GM18520 (cell line): ENCODE data around the gene ANKRD13B.
"Not testable (repeated sequence)": the region's sequence is repeated elsewhere in the genome, so short reads cannot be mapped to it uniquely, and the experiment has no call there.

ENCODE experiments used
- ATAC-seq: cut with Tn5 transposase; IDR thresholded peaks from one replicate; pipeline ENCODE4 v1.9.1; 2021; ENCODE audit not compliant: unreplicated experiment

ANKRD13B gene

GRCh38 chr17:29640981-29641642, 48.2 kb downstream of the ANKRD13B start:
- ATAC-seq: no peak

DNA sequence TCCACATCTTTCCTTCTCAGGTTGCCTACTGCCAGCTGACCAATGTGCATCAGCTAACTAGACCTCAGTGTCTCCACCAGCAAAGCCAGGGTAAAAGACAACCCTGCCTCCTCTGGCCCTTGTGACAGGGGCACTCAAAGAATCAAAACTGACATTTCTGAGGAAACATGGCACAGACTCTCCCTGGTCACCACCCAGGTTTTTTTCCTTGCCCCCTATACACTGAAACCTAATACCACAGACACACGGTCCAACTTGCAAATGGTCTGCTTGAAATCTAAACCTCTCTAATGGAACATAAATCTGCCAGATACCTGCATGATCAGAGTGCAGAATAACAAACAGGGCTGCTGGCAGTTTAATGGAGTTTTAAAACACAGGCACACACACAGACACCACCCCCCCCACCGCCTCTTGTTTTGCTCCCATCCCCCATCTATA, 49.3 kb downstream of the ANKRD13B start:
- no peak for ATAC-seq

GRCh38 chr17:29643817-29644160, 50.9 kb downstream of the ANKRD13B start:
- ATAC-seq: no peak

GRCh38 chr17:29645515-29646051, 52.7 kb downstream of the ANKRD13B start:
- no peak for ATAC-seq

GRCh38 chr17:29648005-29648404, 55.1 kb downstream of the ANKRD13B start:
- ATAC-seq: no peak

DNA sequence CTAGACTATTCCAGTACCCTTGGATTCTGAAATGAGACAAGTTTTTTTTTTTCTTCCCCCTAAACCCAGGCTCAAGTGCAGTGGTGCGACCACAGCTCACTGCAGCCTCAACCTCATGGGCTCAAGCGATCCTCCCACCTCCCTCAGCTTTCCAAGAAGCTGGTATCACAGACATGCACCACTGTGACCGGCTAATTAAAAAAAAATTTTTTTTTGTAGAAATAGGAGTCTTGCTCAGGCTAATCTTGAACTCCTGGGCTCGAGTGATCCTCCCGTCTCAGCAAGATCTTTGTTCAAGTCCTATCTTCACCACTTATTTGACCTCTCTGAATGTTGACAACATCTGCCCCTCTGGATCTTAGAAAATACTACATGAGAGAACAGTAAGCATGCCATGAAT, 56.4 kb downstream of the ANKRD13B start:
- ATAC-seq: no peak

DNA sequence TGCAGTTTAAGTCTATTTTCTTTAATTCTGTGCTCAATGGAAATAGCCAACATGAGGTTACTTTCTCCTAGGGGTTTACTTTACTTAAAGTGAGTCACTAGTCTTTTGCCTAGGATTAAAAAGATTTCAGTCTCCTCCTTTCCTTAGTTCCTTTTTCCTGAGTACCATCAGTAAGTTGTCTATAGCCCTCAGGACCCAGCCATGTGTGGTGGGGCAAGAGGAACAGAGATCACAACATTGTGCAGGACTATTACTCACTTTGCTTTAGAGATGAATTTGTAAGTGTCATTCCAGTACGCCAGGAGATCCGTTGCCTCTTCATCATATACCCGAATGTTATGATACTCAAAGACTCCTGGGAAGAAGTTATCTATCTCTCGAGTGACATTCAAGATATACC, 57.5 kb downstream of the ANKRD13B start:
- no peak for ATAC-seq

GRCh38 chr17:29651913-29652312, 59.0 kb downstream of the ANKRD13B start:
- ATAC-seq: not testable (repeated sequence)

DNA sequence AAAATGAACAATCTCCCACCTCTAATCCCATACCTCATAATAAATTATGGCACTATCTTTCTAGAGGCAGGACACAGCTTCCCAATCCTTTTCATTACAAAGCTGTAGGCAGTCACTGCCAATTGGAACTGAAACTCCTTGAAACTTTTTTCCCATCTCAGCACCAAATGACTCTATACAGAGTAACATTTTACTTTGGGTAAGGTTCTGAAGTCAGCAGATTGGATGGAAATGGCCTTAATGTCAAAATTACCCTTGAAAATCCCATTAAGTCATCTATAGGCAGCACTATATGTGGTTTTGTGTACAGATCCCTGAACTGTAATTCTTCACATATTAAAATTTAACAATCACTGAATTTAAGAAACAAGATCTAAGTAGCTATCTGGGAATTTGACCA, 60.0 kb downstream of the ANKRD13B start:
- no peak for ATAC-seq

- no peak for ATAC-seq
Observed at GRCh38 chr17:29653995-29654714, 61.2 kb downstream of the ANKRD13B start.

DNA sequence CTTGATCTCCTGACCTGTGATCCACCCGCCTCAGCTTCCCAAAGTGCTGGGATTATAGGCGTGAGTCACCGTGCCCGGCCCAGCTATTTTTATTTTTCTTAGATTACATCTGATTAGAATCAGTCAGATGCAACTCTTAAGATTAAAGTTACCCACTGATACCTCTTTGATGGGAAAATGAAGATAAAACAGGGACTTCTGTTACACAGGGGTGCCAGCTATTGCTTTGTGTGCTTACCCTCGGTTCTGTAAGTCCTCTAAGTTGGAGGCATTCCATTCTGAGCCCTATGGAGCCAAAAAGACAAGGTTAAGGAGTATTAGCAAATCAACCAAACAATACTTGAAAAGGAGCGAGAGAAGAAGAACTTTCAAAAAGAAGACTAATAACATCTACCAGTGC, 62.4 kb downstream of the ANKRD13B start:
- no peak for ATAC-seq

DNA sequence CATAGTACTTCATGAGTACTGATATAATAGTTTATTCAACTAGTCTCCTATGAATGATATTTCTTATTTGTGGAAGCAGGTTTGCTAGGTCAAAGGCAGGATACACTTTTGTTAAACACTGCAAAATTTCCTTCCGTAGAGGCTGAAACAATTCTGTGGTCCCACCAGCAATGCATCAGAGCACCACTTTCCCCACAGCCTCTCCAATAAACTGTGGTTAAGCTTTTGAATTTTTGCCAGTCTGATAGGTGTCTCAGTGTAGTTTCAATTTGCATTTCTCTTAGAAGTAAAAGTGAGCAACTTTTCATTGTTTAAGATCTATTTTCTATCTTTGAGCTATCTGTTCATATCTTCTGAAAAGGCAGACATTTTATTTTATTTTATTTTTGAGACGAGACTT, 66.2 kb downstream of the ANKRD13B start:
- no peak for ATAC-seq

- ATAC-seq: no peak
Observed at GRCh38 chr17:29661213-29661612, 68.3 kb downstream of the ANKRD13B start.

DNA sequence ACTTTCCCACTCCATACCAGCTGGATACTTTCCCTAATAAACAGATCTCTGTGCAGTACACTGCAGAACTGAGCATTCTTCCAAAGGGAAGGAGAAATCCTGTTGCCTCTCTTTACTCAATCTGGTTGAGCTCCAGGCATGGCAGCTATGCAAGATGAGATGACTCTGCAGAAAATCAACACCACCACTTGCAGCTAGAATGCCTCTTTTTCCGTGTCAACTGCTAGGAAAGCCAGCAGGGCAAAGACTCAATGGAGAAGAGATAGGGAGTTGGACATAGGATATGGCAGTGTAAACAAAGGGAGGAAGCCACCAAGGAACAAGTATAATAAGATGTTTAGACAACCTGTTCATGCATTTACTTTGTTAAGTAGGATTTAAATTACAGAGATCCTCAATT, 70.2 kb downstream of the ANKRD13B start:
- no peak for ATAC-seq
